HG02885 (cell line): ENCODE results near the gene ENKUR.
"Not testable (repeated sequence)": the region's sequence is repeated elsewhere in the genome, so short reads cannot be mapped to it uniquely, and the experiment has no call there.

ENCODE experiments used
- ATAC-seq: cut with Tn5 transposase; IDR thresholded peaks from one replicate; pipeline ENCODE4 v1.9.1; 2021; ENCODE audit warnings: mild to moderate bottlenecking; ENCODE audit not compliant: unreplicated experiment, poor library complexity

The ENKUR gene

DNA sequence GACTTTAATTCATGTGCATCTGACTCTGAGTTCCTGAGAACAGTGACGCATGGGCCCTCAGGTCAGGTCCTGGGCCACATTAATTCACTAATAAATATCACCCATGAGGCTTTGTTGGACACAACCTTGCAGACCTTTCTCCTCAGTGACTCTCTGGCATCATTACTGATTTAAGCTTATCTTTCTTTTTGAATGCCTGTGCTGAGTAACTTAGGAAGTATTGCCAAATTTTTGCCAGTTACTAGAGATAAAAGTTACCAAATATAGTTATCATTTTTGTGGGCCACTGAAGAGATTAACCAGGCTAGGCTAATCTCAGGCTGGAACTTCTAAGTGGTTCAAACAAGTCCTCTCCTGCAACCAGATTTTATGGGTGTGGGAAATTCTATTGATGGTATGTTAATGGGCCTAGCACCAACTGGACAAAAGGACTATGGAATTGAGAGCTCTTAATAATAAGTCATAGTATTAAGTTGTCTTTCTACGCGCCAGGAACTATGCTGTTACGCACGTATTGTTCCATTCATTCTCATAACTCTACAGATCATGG is 34.7 kb downstream of the ENKUR start:
- ATAC-seq, result no peak

DNA sequence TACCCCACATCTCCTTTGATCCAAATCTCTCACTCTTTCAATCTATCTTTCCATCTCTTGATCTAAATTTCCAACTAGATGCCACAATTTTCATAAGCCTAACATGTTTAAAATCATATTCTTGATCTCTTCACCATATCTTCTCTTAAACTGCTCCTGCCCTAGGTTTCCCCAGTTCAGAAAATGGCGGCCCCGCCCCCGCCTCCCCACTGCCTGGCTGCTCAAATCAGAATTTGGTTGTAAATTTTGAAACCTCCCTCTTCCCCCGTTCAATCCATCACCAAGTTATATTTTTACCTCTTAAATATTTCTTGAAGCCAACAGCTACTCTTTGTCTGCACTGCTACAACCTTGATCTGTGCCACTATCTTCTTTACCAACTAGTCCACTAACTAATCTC is 36.3 kb downstream of the ENKUR start:
- ATAC-seq, result no peak

DNA sequence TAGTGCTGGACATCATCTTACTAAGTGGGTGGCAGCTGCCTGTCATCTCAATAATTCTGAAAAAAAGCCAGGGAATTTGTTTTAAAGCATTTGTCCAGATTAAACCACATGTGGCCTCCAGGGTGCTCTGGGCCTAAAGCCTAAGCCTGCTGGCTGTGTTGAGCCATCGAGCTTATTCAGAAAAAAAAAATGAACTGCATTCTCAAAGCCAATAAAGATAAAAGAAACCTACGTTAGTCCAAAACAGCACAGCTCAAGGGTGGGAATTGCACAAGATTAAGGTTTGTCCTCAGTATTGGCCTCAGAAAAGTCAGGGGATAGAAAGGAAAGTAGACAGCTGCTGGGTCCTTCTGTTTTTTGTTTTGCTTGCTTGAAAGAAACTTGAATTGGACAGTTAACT is 41.0 kb downstream of the ENKUR start:
- ATAC-seq, result no peak

- no peak for ATAC-seq
Observed at GRCh38 chr10:24973163-24973562, 42.8 kb downstream of the ENKUR start.

DNA sequence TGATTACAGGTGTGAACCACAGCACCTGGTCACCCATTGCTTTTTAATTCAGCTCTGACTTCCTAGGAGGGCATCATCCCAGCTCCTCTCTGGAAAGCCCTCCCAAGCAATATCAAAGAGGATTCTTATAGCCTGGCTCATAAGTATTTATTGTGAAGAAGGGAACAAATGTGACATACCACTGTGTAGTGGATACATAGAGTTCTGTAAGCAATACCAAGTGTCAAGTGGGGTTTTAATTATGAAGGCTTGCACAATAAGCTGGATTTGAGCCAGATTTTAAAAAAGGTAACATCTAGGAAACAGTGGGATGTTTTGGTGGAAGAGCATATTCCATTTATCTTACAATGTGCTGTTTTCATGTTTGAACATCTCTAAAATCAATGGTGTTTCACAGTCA is 44.6 kb downstream of the ENKUR start:
- ATAC-seq, result no peak

GRCh38 chr10:24969841-24970281 is 46.1 kb downstream of the ENKUR start:
- no peak for ATAC-seq

DNA sequence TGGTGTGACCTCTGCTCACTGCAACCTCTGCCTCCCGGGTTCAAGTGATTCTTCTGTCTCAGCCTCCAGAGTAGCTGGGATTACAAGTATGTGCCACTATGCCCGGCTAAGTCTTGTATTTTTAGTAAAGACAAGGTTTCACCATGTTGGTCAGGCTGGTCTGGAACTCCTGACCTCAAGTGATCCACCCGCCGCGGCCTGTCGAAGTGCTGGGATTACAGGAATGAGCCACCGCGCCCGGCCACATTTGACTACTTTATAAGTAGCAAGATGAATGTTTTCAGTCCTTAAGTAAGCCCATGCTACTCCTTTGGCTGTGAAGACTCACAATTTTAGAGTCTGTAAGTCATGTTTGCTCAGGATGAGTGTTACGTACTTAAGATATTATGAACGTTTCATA is 47.0 kb downstream of the ENKUR start:
- ATAC-seq, result not testable (repeated sequence)

DNA sequence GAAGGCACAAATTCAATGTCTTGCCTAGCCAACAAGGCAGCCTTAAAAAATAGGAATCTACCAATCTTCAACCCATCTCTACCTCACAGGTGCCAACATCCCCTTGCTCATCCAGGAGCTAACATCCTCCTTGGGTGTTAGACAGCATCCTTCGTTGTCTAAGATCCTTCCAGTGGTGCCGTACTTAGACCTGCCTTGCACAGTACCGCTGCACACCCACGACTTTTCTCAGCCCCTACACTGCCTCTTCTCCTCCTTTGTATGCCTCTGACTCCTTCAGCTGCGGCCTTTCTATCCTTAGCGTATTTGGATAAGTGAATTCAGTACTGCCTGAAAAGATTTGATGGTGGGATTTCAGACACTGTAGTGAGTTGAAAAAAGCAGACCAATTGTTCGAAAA is 47.6 kb downstream of the ENKUR start:
- ATAC-seq, result no peak

GRCh38 chr10:24966962-24967481 is 48.9 kb downstream of the ENKUR start:
- ATAC-seq, result no peak

DNA sequence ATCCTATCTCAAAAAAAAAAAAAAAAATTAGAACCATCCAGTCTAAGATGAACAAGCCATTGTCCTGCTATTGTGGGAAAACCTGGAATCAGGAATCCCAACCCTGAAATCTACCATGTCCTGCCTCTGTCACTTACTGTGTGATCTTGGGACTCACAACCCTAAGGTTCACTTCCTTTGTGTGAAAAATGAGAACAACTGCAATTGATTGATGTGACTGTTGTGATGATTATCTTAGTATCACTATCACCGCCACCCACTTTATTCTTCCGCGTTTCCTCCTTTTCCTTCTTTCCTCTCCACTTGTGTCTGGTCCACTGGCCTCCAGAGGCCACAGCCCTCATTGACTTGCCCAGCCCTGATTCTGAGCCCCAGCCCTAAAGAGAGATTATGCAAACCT is 50.9 kb downstream of the ENKUR start:
- no peak for ATAC-seq

- ATAC-seq, result no peak
Observed at GRCh38 chr10:24963521-24964041, 52.4 kb downstream of the ENKUR start.

DNA sequence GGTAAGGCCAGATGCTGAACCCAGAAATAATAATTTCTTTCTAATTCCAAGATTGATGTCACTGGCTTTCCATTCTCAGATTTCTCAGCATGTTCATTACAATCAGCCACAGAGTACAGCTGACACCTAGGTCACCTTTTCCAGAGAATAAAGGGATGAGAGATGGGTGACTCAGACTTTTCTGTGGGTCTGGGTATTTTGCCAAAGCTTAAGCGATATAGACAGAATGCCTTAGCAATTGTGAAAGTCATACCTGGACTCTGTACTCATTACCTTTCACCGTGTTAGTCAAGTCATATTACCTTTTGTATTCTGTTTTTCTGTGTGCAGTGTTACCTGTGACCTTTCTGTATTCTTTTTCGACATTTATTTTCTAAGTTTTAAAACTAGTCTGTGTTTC is 53.0 kb downstream of the ENKUR start:
- no peak for ATAC-seq

DNA sequence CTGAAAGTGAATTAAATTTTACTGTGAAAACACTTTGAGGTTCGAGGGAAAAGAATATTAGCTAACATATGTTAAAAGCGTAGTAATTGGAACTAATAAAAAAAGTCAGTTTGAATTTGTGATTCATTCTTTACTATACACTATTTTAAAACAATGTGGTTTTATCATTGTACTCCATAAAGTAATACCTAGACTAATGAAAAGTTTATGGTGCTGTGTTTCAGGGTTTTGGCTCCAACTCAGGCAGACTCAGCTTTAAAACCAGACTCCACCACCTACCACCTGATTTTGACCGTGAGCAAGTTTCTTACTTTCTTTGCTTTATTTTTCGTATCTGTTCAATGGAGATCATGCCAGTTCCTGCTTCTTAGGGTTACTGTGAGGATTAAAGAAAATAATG is 54.4 kb downstream of the ENKUR start:
- ATAC-seq, result no peak

GRCh38 chr10:24959382-24959730 is 56.6 kb downstream of the ENKUR start:
- ATAC-seq, result no peak

- ATAC-seq, result no peak
Observed at GRCh38 chr10:24958721-24959381, 57.1 kb downstream of the ENKUR start.

- no peak for ATAC-seq
Observed at GRCh38 chr10:24958091-24958720, 57.8 kb downstream of the ENKUR start.

GRCh38 chr10:24957624-24958051 is 58.3 kb downstream of the ENKUR start:
- not testable (repeated sequence) for ATAC-seq

DNA sequence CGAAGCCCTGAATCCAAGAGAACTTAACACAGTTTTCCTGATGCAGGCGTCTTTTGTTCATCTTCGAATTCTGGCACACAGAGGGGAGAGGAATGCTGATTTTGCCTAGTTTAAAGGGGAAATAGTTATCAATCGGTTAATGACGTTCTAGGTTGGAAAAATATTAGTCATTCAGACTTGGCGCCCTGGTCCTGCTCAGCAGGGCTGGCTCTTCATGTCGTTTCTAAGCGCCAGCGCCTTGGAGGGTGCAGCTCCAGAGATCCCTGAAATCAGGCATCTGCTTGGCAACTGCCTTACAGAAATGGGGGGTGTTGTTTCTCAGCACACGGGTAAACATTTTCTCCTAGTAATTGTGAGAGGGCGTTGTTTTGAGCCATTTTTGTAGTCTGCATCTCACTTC is 62.3 kb downstream of the ENKUR start:
- no peak for ATAC-seq

DNA sequence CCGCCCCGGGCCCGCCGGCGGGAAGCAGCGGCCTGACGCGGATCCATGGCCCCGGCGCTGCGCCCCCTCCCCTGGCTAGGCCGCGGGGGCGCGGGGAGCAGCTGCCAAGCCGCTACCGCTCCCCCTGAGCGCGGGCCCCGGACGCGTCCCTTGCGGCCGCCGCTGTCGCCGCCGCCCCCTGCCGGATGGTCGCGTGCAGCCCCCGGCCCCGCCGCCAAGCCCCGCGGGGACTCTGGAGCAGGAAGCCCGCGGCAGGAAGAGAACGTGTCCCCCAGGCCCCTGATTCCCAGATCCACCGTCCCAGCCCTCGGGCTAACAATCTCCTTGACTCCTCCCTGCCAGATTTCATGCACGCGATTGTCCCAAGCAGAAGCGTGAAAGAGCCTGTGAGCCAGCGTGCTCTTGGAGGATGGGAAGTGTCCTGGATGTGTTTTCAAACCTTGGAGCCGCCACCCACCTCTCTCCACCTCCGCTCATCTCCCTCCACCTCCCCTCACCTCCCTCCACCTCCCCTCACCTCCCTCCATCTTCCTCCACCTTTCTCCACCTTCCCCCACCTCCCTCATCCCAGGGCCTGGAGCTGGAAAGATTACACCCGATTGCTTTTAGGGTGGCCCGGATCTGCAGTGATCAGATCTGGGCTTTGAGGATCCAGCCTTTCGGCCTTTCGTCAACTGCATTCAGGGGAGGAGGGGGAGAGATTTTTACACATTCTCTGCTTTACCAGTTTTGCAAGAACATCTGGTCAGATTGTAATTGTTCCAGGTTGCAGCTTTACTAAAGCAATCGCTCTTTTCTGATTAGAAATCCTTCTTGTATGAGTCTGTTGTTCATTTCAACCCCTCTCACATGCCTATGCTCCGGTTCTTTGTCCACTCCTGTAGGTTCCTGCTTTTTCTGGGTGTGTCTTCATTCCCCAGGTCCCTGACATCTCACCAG is 63.0 kb downstream of the ENKUR start:
- ATAC-seq, result peak; percentile 82

GRCh38 chr10:24952143-24952706 is 63.7 kb downstream of the ENKUR start, which contains the start of gene PRTFDC1:
TSS of gene PRTFDC1 (minus strand) at chr10:24952606. CDS start at chr10:24952575, 31 bp downstream.
- ATAC-seq, result peak; percentile 37
